ENCODE results near the gene TRAPPC3L.

TRAPPC3L gene

GRCh38 chr6:116452531-116452930, 93.0 kb downstream of the TRAPPC3L start:
- no peak overlapping the region for H3K4me3 ChIP-seq (ENCODE audit: low read length in 2 of 2)
- H3K9ac ChIP-seq (ENCODE audit: low read length in 2 of 2) = no peak overlapping the region
- H3K27ac ChIP-seq (ENCODE audit: low read length) = no peak overlapping the region
- H3K36me3 ChIP-seq (ENCODE audit: control insufficient read depth in 2 of 2, insufficient read depth in 2 of 2, low read length in 2 of 2) = no peaks in the 10 kb centered on the region
- no peaks in the 10 kb centered on the region for H3K9me3 ChIP-seq (ENCODE audit: control insufficient read depth in 2 of 2, low read length in 2 of 2)
- H3K27me3 ChIP-seq (ENCODE audit: control insufficient read depth in 1 of 2, insufficient read depth in 2 of 2, low read length in 2 of 2) = no peaks in the 10 kb centered on the region
- H3K4me1 ChIP-seq (ENCODE audit: control insufficient read depth, insufficient read depth, low read length) = no peaks in the 10 kb centered on the region

GRCh38 chr6:116451916-116452315, 93.6 kb downstream of the TRAPPC3L start:
- no peaks in the 10 kb centered on the region for H3K27me3 ChIP-seq (ENCODE audit: control insufficient read depth in 1 of 2, insufficient read depth in 2 of 2, low read length in 2 of 2)
- H3K4me1 ChIP-seq (ENCODE audit: control insufficient read depth, insufficient read depth, low read length) = no peaks in the 10 kb centered on the region
- no peak overlapping the region for H3K4me3 ChIP-seq (ENCODE audit: low read length in 2 of 2)
- no peaks in the 10 kb centered on the region for H3K9me3 ChIP-seq (ENCODE audit: control insufficient read depth in 2 of 2, low read length in 2 of 2)
- no peaks in the 10 kb centered on the region for H3K36me3 ChIP-seq (ENCODE audit: control insufficient read depth in 2 of 2, insufficient read depth in 2 of 2, low read length in 2 of 2)
- H3K9ac ChIP-seq (ENCODE audit: low read length in 2 of 2) = no peak overlapping the region
- H3K27ac ChIP-seq (ENCODE audit: low read length) = no peak overlapping the region

GRCh38 chr6:116450769-116451740, 94.4 kb downstream of the TRAPPC3L start:
- no peak overlapping the region for H3K9ac ChIP-seq (ENCODE audit: low read length in 2 of 2)
- no peaks in the 10 kb centered on the region for H3K36me3 ChIP-seq (ENCODE audit: control insufficient read depth in 2 of 2, insufficient read depth in 2 of 2, low read length in 2 of 2)
- H3K27me3 ChIP-seq (ENCODE audit: control insufficient read depth in 1 of 2, insufficient read depth in 2 of 2, low read length in 2 of 2) = no peaks in the 10 kb centered on the region
- H3K27ac ChIP-seq (ENCODE audit: low read length) = no peak overlapping the region
- H3K4me3 ChIP-seq (ENCODE audit: low read length in 2 of 2) = no peak overlapping the region
- no peaks in the 10 kb centered on the region for H3K9me3 ChIP-seq (ENCODE audit: control insufficient read depth in 2 of 2, low read length in 2 of 2)
- no peaks in the 10 kb centered on the region for H3K4me1 ChIP-seq (ENCODE audit: control insufficient read depth, insufficient read depth, low read length)

GRCh38 chr6:116450185-116450710, 95.2 kb downstream of the TRAPPC3L start:
- Histone ChIP-seq H3K4me3 (ENCODE audit: low read length in 2 of 2) (no peak overlapping the region), H3K9me3 (ENCODE audit: control insufficient read depth in 2 of 2, low read length in 2 of 2) (no peaks in the 10 kb centered on the region), H3K27me3 (ENCODE audit: control insufficient read depth in 1 of 2, insufficient read depth in 2 of 2, low read length in 2 of 2) (no peaks in the 10 kb centered on the region), H3K36me3 (ENCODE audit: control insufficient read depth in 2 of 2, insufficient read depth in 2 of 2, low read length in 2 of 2) (no peaks in the 10 kb centered on the region), H3K27ac (ENCODE audit: low read length) (no peak overlapping the region), H3K4me1 (ENCODE audit: control insufficient read depth, insufficient read depth, low read length) (no peaks in the 10 kb centered on the region), H3K9ac (ENCODE audit: low read length in 2 of 2) (no peak overlapping the region)

- no peak overlapping the region for H3K4me3 ChIP-seq (ENCODE audit: low read length in 2 of 2)
- no peaks in the 10 kb centered on the region for H3K36me3 ChIP-seq (ENCODE audit: control insufficient read depth in 2 of 2, insufficient read depth in 2 of 2, low read length in 2 of 2)
- H3K4me1 ChIP-seq (ENCODE audit: control insufficient read depth, insufficient read depth, low read length) = no peaks in the 10 kb centered on the region
- H3K27me3 ChIP-seq (ENCODE audit: control insufficient read depth in 1 of 2, insufficient read depth in 2 of 2, low read length in 2 of 2) = no peaks in the 10 kb centered on the region
- H3K9me3 ChIP-seq (ENCODE audit: control insufficient read depth in 2 of 2, low read length in 2 of 2) = no peaks in the 10 kb centered on the region
- no peak overlapping the region for H3K9ac ChIP-seq (ENCODE audit: low read length in 2 of 2)
- no peak overlapping the region for H3K27ac ChIP-seq (ENCODE audit: low read length)
These were observed 95.9 kb downstream of the TRAPPC3L start for GRCh38 chr6:116449565-116449964.

GRCh38 chr6:116447496-116448011, 97.9 kb downstream of the TRAPPC3L start:
- no peak overlapping the region for H3K9ac ChIP-seq (ENCODE audit: low read length in 2 of 2)
- H3K36me3 ChIP-seq (ENCODE audit: control insufficient read depth in 2 of 2, insufficient read depth in 2 of 2, low read length in 2 of 2) = no peaks in the 10 kb centered on the region

GRCh38 chr6:116447052-116447451, 98.4 kb downstream of the TRAPPC3L start:
- H3K27ac ChIP-seq (ENCODE audit: low read length) = no peak overlapping the region
- H3K36me3 ChIP-seq (ENCODE audit: control insufficient read depth in 2 of 2, insufficient read depth in 2 of 2, low read length in 2 of 2) = no peaks in the 10 kb centered on the region
- H3K4me3 ChIP-seq (ENCODE audit: low read length in 2 of 2) = no peak overlapping the region
- no peak overlapping the region for H3K9ac ChIP-seq (ENCODE audit: low read length in 2 of 2)
- H3K27me3 ChIP-seq (ENCODE audit: control insufficient read depth in 1 of 2, insufficient read depth in 2 of 2, low read length in 2 of 2) = no peaks in the 10 kb centered on the region
- no peaks in the 10 kb centered on the region for H3K9me3 ChIP-seq (ENCODE audit: control insufficient read depth in 2 of 2, low read length in 2 of 2)
- no peaks in the 10 kb centered on the region for H3K4me1 ChIP-seq (ENCODE audit: control insufficient read depth, insufficient read depth, low read length)

More at GRCh38 chr6:116447496-116448011, 97.9 kb downstream of the TRAPPC3L start:
- no peaks in the 10 kb centered on the region for H3K9me3 ChIP-seq (ENCODE audit: control insufficient read depth in 2 of 2, low read length in 2 of 2)
- no peak overlapping the region for H3K4me3 ChIP-seq (ENCODE audit: low read length in 2 of 2)
- no peak overlapping the region for H3K27ac ChIP-seq (ENCODE audit: low read length)
- no peaks in the 10 kb centered on the region for H3K27me3 ChIP-seq (ENCODE audit: control insufficient read depth in 1 of 2, insufficient read depth in 2 of 2, low read length in 2 of 2)
- no peaks in the 10 kb centered on the region for H3K4me1 ChIP-seq (ENCODE audit: control insufficient read depth, insufficient read depth, low read length)

GRCh38 chr6:116446399-116446798, 99.1 kb downstream of the TRAPPC3L start:
- no peak overlapping the region for H3K9ac ChIP-seq (ENCODE audit: low read length in 2 of 2)
- no peaks in the 10 kb centered on the region for H3K9me3 ChIP-seq (ENCODE audit: control insufficient read depth in 2 of 2, low read length in 2 of 2)
- no peak overlapping the region for H3K27ac ChIP-seq (ENCODE audit: low read length)
- H3K27me3 ChIP-seq (ENCODE audit: control insufficient read depth in 1 of 2, insufficient read depth in 2 of 2, low read length in 2 of 2) = no peaks in the 10 kb centered on the region
- H3K4me1 ChIP-seq (ENCODE audit: control insufficient read depth, insufficient read depth, low read length) = no peaks in the 10 kb centered on the region
- H3K4me3 ChIP-seq (ENCODE audit: low read length in 2 of 2) = no peak overlapping the region
- H3K36me3 ChIP-seq (ENCODE audit: control insufficient read depth in 2 of 2, insufficient read depth in 2 of 2, low read length in 2 of 2) = no peaks in the 10 kb centered on the region

- no peak overlapping the region for H3K4me3 ChIP-seq (ENCODE audit: low read length in 2 of 2)
- H3K4me1 ChIP-seq (ENCODE audit: control insufficient read depth, insufficient read depth, low read length) = no peaks in the 10 kb centered on the region
- H3K9ac ChIP-seq (ENCODE audit: low read length in 2 of 2) = no peak overlapping the region
- no peaks in the 10 kb centered on the region for H3K9me3 ChIP-seq (ENCODE audit: control insufficient read depth in 2 of 2, low read length in 2 of 2)
- no peak overlapping the region for H3K27ac ChIP-seq (ENCODE audit: low read length)
- H3K27me3 ChIP-seq (ENCODE audit: control insufficient read depth in 1 of 2, insufficient read depth in 2 of 2, low read length in 2 of 2) = no peaks in the 10 kb centered on the region
- no peaks in the 10 kb centered on the region for H3K36me3 ChIP-seq (ENCODE audit: control insufficient read depth in 2 of 2, insufficient read depth in 2 of 2, low read length in 2 of 2)
These were observed 100.4 kb downstream of the TRAPPC3L start for GRCh38 chr6:116445102-116445501.

All from stomach smooth muscle (tissue), 2 donors.